ENCODE results near the gene PLD1.

PLD1 gene

GRCh38 chr3:171755656-171756055, 54.6 kb downstream of the PLD1 start:
- TF ChIP-seq, protein P1, sequence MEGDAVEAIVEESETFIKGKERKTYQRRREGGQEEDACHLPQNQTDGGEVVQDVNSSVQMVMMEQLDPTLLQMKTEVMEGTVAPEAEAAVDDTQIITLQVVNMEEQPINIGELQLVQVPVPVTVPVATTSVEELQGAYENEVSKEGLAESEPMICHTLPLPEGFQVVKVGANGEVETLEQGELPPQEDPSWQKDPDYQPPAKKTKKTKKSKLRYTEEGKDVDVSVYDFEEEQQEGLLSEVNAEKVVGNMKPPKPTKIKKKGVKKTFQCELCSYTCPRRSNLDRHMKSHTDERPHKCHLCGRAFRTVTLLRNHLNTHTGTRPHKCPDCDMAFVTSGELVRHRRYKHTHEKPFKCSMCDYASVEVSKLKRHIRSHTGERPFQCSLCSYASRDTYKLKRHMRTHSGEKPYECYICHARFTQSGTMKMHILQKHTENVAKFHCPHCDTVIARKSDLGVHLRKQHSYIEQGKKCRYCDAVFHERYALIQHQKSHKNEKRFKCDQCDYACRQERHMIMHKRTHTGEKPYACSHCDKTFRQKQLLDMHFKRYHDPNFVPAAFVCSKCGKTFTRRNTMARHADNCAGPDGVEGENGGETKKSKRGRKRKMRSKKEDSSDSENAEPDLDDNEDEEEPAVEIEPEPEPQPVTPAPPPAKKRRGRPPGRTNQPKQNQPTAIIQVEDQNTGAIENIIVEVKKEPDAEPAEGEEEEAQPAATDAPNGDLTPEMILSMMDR (conservative IDR thresholded peaks at IDR 0.05; ENCODE audit: low read depth), result no peak
- no peak overlapping the region for H3K27ac ChIP-seq
- CTCF ChIA-PET, result no interaction called here
- no peak for DNase-seq (ENCODE audit: low spot score)
- POLR2A ChIA-PET (ENCODE audit: low non-redundant PET), result no interaction called here

GRCh38 chr3:171755015-171755589, 55.2 kb downstream of the PLD1 start:
- TF ChIP-seq, protein P1 (conservative IDR thresholded peaks at IDR 0.05; ENCODE audit: low read depth), result no peak
- POLR2A ChIA-PET (ENCODE audit: low non-redundant PET), result no interaction called here
- CTCF ChIA-PET, result no interaction called here
- H3K27ac ChIP-seq, result no peak overlapping the region
- DNase-seq (ENCODE audit: low spot score), result no peak

- peak; percentile 57 for DNase-seq (ENCODE audit: low spot score)
- TF ChIP-seq, protein P1 (conservative IDR thresholded peaks at IDR 0.05; ENCODE audit: low read depth), result no peak
- peak overlapping the region; percentile 46; the same call in 1 of the 2 replicates for H3K27ac ChIP-seq
- ChIA-PET POLR2A (ENCODE audit: low non-redundant PET) (no interaction called here), CTCF (interaction anchor here (1.2 kb wide), 1 partner anchor 704 kb away, joined by 3 read pairs; no protein-coding TSS in a partner anchor)
Observed at GRCh38 chr3:171753665-171754408, 56.4 kb downstream of the PLD1 start.

DNA sequence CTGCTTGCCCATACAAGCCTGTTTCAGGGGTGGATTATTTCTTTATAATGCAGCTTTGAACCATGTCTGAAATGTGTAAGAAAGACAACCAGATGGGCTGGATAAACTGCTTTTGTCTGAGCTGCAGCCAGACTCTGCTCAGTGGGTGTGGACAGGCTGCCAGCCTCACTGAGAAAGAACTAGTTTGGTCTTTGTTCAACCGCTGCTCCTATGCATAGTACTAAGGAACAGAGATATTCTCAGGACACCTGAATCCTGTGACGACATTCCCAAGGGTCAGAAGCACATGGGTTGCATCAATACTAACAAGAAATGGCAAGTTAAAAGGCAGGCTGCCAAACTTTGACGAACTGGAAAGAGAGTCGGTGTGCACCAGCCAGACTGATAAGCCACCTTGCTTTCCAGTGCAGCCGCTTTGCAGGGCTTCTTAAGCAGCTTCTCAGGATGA, 57.2 kb downstream of the PLD1 start:
- ChIA-PET CTCF (interaction anchor here (1.2 kb wide), 1 partner anchor 704 kb away, joined by 3 read pairs; no protein-coding TSS in a partner anchor), POLR2A (ENCODE audit: low non-redundant PET) (no interaction called here)
- TF ChIP-seq, protein P1 (conservative IDR thresholded peaks at IDR 0.05; ENCODE audit: low read depth), result no peak
- H3K27ac ChIP-seq, result peak overlapping the region; percentile 55
- peak; percentile 92 for DNase-seq (ENCODE audit: low spot score)

- ChIA-PET CTCF (interaction anchor here (0.7 kb wide), 1 partner anchor 102 kb away, joined by 3 read pairs; no protein-coding TSS in a partner anchor), POLR2A (ENCODE audit: low non-redundant PET) (no interaction called here)
- no peak overlapping the region for H3K27ac ChIP-seq
- TF ChIP-seq, protein P1 (conservative IDR thresholded peaks at IDR 0.05; ENCODE audit: low read depth), result no peak
- no peak for DNase-seq (ENCODE audit: low spot score)
Observed at GRCh38 chr3:171752329-171752728, 58.0 kb downstream of the PLD1 start.

- TF ChIP-seq, protein P1 (conservative IDR thresholded peaks at IDR 0.05; ENCODE audit: low read depth), result no peak
- CTCF ChIA-PET, result interaction anchor here (0.6 to 0.7 kb wide), 2 partner anchors 32 to 601 kb away, joined by 3 to 6 read pairs; no protein-coding TSS in a partner anchor
- POLR2A ChIA-PET (ENCODE audit: low non-redundant PET), result interaction anchor here (0.6 kb wide), 1 partner anchor 36 kb away, joined by 4 read pairs; no protein-coding TSS in a partner anchor
- H3K27ac ChIP-seq, result no peak overlapping the region
- DNase-seq (ENCODE audit: low spot score), result no peak
Observed at GRCh38 chr3:171749124-171749523, 61.2 kb downstream of the PLD1 start.

Data from RWPE1 (cell line).